Pancreas (tissue), 10 donors: ENCODE results near the gene GLRX2. TPM values are rescaled to one million over a fixed set of nuclear protein-coding genes. Genes with fewer than 3 reads are reported as not detected.
A peak's percentile ranks its signal among the peaks of the same experiment; 100 is the strongest.

ENCODE experiments used
- ATAC-seq, 4 donors: fragments of 200-7000 bp; cut with Tn5 transposase; one replicate each; pipeline versions ENCODE4 v1.8.0 to v1.9.1; 2020; ENCODE audit warnings: mild to moderate bottlenecking in 4 of 4, moderate library complexity in 4 of 4
- DNase-seq, 6 donors: peaks; one replicate each; pipeline ENCODE4 v3.0.0-alpha.2; 2020
- FAIRE-seq: peaks from 2 replicates; lab custom pipeline; 2012; peaks lifted over from hg19 to GRCh38; lab: Jason Lieb, UNC
- H3K27ac ChIP-seq, 4 donors: fragments of 200-600 bp; sonication (generic); 1 replicate in 3 of 4; 2 replicates in 1 of 4; pipeline versions ENCODE4 v1.5.0 to v1.8.0; 2020
- H3K27me3 ChIP-seq, 4 donors: fragments of 200-600 bp; one replicate each; pipeline ENCODE4 v1.8.0; 2021
- H3K36me3 ChIP-seq, 3 donors: fragments of 200-600 bp; sonication (generic) in 1 of 3; one replicate each; pipeline versions ENCODE4 v1.5.0 to v1.8.0; 2020 to 2021
- H3K4me1 ChIP-seq, 3 donors: fragments of 200-600 bp; one replicate each; pipeline ENCODE4 v1.8.0; 2021
- H3K4me3 ChIP-seq, 4 donors: fragments of 200-600 bp; sonication (generic) in 2 of 4; one replicate each; pipeline versions ENCODE4 v1.5.0 to v1.8.0; 2020 to 2021
- H3K9me3 ChIP-seq, 4 donors: fragments of 200-600 bp; one replicate each; pipeline ENCODE4 v1.8.0; 2021
- WGBS, 2 donors: extraction: QIAGEN DNeasy Blood & Tissue Kit; methylation state at CpG; one replicate each; pipeline ENCODE4 v1.1.7; 2013; 5-methylcytosine and 5-hydroxymethylcytosine counted together
- intact Hi-C, 3 donors: fragments of 100-400 bp; cut with DNase I; formaldehyde crosslinking; loops; one replicate each; pipeline versions ENCODE4 v1.11.1 to v1.14.2; 2022
- polyA plus RNA-seq, 2 donors: library from polyadenylated mRNA; stranded (reverse); fragments of 200-250 nt; gene quantifications; one replicate each; pipeline ENCODE4 v1.2.3, GENCODE V29; 2013
- total RNA-seq, 6 donors: library from RNA; stranded (reverse); fragmentation: NEBNext Ultra II Directional in 4 of 6; extraction: Animal tissue kit (Norgen Biotek cat#: 25700) in 4 of 6; gene quantifications; one replicate each; pipeline versions ENCODE4 v1.2.1 to v1.2.4, GENCODE V29; 2021 to 2023
- TF ChIP-seq, protein P1 (sequence below), 4 donors: fragments of 200-600 bp; sonication (generic) in 3 of 4; IDR thresholded peaks; one replicate each; pipeline versions ENCODE4 v1.5.0 to v1.8.0; 2021; ENCODE audit warnings: antibody characterized with exemption in 4 of 4
- donor health status: healthy with polysubstance abuse.
- donor health status: DM: no; HTN: no; CAD: no; lungs with moderate emphysema.
- donor health status: DM: no; HTN: no; CAD: no.
- donor health status: control.
- donor health status: control.
- donor health status: Bipolar disorder and iron deficiency.
- donor health status: DM: yes; HTN: yes; CAD: no.
- donor health status: DM: no; HTN: no; CAD: no.
- donor health status: DM: no; HTN: no; CAD: no.
- donor health status: DM: yes; HTN: yes; CAD: no.

GLRX2 gene
- total and polyA plus RNA-seq, 8 donors = 4.1 to 12.9 (median 6.3) TPM

DNA sequence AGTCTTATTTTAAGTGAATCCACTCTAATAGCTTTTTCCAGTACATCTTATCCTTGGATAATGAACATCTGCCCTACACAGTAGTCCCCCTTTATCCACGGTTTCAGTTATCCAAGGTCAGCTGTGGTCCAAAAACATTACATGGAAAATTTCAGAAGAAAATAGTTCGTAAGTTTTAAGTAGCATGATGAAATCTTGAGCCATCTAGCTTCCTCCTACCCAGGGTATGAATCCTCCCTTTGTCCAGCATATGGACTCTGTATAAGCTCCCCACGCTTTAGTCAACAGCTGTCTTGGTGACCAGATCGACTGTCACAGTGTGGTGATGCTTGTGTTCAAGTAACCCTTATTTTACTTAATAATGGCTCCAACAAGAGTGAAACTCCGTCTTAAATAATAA, 2.6 kb downstream of the GLRX2 start:
- ATAC-seq (no peak), FAIRE-seq (no peak)
- TF ChIP-seq, protein P1, sequence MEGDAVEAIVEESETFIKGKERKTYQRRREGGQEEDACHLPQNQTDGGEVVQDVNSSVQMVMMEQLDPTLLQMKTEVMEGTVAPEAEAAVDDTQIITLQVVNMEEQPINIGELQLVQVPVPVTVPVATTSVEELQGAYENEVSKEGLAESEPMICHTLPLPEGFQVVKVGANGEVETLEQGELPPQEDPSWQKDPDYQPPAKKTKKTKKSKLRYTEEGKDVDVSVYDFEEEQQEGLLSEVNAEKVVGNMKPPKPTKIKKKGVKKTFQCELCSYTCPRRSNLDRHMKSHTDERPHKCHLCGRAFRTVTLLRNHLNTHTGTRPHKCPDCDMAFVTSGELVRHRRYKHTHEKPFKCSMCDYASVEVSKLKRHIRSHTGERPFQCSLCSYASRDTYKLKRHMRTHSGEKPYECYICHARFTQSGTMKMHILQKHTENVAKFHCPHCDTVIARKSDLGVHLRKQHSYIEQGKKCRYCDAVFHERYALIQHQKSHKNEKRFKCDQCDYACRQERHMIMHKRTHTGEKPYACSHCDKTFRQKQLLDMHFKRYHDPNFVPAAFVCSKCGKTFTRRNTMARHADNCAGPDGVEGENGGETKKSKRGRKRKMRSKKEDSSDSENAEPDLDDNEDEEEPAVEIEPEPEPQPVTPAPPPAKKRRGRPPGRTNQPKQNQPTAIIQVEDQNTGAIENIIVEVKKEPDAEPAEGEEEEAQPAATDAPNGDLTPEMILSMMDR (IDR thresholded peaks at IDR 0.05) = no peak

DNA sequence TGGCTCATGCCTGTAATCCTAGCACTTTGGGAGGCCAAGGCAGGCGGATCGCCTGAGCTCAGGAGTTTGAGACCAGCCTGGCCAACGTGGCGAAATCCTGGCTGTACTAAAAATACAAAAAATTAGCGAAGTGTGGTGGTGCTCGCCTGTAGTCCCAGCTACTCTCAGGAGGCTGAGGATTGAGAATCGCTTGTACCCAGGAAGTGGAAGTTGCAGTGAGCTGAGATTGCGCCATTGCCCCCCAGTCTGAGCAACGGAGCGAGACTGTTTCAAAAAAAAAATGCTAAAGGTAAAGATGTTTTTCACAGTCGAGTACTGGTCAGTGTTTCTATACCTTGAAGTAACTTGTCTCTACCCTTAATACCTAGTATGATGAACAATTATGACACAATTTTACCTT, 11.1 kb downstream of the GLRX2 start:
- H3K4me1 ChIP-seq = no peaks in the 10 kb centered on the region
- no peak overlapping the region for H3K4me3 ChIP-seq
- H3K9me3 ChIP-seq = no peaks in the 10 kb centered on the region
- H3K27me3 ChIP-seq = no peaks in the 10 kb centered on the region
- FAIRE-seq = no peak
- TF ChIP-seq, protein P1 (IDR thresholded peaks at IDR 0.05) = no peak
- no peak for DNase-seq
- H3K27ac ChIP-seq = no peak overlapping the region
- H3K36me3 ChIP-seq = peaks cover 0 to 4% (median 3%) of the 10 kb centered on the region in 3 donors
- 95 to 98% methylated on average over 11 of the region's 11 CpGs for WGBS, 2 donors
- no peak for ATAC-seq
- intact Hi-C loops = no loop called here

More for the DNA sequence above, 2.6 kb downstream of the GLRX2 start:
- DNase-seq = no peak
- H3K9me3 ChIP-seq = no peaks in the 10 kb centered on the region
- H3K4me1 ChIP-seq = peaks cover 0 to 9% (median 5%) of the 10 kb centered on the region in 3 donors
- no peaks in the 10 kb centered on the region for H3K27me3 ChIP-seq
- H3K4me3 ChIP-seq = no peak overlapping the region
- intact Hi-C loops = loop anchor here in 1 of 3 donors (5.0 kb wide), 1 partner anchor 45 kb away; the partner anchor contains the start of genes RO60 and UCHL5
- no peak overlapping the region for H3K27ac ChIP-seq
- 84 to 88% methylated on average over 5 of the region's 5 CpGs for WGBS, 2 donors
- no peaks in the 10 kb centered on the region for H3K36me3 ChIP-seq

DNA sequence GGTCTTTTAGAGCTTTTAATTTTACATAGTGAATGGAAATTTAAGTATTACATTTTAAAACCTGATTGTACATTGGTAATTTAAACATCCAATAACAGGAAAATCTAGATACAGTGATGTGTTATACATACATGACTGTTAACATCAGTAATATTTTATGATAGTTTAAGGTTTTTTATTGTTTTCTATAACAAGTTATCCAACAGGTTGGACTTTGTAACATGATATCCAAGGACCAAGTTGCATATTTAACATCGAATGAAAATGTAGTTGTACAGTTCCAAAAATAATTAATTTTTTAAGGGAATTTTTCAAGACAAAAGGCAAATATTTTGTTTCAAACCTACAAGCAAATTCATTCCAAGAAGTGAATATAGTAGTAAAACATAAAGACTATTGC, 14.3 kb downstream of the GLRX2 start:
- Histone ChIP-seq H3K36me3 (peaks cover 0 to 2% (median 0%) of the 10 kb centered on the region in 3 donors), H3K27me3 (no peaks in the 10 kb centered on the region), H3K27ac (no peak overlapping the region), H3K4me3 (no peak overlapping the region), H3K9me3 (no peaks in the 10 kb centered on the region), H3K4me1 (no peaks in the 10 kb centered on the region)
- TF ChIP-seq, protein P1 (IDR thresholded peaks at IDR 0.05) = no peak
- intact Hi-C loops = no loop called here
- no peak for ATAC-seq
- WGBS, 2 donors = 36 to 37% methylated on average over 1 of the region's 1 CpG
- no peak for DNase-seq
- FAIRE-seq = no peak

DNA sequence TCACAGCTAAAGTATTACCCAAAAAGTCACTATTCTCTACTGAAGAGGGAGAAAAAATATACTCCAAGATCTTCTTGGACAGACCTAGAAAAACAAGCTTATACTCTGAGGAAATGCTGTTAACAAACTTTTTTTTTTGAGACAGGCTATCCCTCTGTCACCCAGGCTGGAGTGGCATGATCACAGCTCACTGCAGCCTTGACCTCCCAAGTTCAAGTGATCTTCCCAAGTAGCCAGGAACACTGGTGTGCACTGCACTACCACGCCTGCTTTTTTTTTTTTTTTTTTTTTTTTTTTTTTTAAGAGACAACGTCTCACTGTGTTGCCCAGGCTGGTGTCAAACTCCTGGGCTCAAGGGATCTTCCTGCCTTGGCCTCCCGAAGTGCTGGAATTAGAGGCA, 17.3 kb downstream of the GLRX2 start:
- no peak for ATAC-seq
- FAIRE-seq = no peak
- peaks cover 0 to 21% (median 2%) of the 10 kb centered on the region in 3 donors for H3K36me3 ChIP-seq
- no peak for DNase-seq
- TF ChIP-seq, protein P1 (IDR thresholded peaks at IDR 0.05) = no peak
- no peaks in the 10 kb centered on the region for H3K9me3 ChIP-seq
- no peak overlapping the region for H3K4me3 ChIP-seq
- H3K4me1 ChIP-seq = no peaks in the 10 kb centered on the region
- no peaks in the 10 kb centered on the region for H3K27me3 ChIP-seq
- no peak overlapping the region for H3K27ac ChIP-seq
- intact Hi-C loops = no loop called here
- WGBS, 2 donors = 57 to 59% methylated on average over 3 of the region's 3 CpGs

DNA sequence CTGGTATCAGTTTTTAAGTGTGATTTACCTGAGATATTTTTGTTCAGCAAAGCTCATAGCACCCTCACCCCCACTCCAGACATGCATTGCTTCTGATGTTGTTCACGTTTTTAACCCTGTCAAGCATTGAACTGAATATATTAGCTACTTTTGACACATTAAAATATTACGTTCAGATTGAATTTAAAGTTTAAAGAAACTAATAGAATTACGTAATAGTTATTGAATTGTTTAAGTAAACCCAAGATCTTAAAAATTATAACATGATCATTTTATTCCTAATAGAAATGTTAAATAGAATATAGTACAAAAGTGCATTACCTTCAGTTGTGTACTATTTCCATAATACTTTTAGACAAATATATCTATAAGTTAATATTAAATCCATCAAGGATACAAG, 18.9 kb downstream of the GLRX2 start:
- no peaks in the 10 kb centered on the region for H3K4me1 ChIP-seq
- FAIRE-seq (peak; percentile 83), ATAC-seq (no peak), DNase-seq (no peak)
- TF ChIP-seq, protein P1 (IDR thresholded peaks at IDR 0.05) = no peak
- peaks cover 0 to 32% (median 9%) of the 10 kb centered on the region in 3 donors for H3K36me3 ChIP-seq
- no peak overlapping the region for H3K27ac ChIP-seq
- H3K4me3 ChIP-seq = no peak overlapping the region
- intact Hi-C loops = no loop called here
- 79 to 89% methylated on average over 3 of the region's 3 CpGs for WGBS, 2 donors
- no peaks in the 10 kb centered on the region for H3K27me3 ChIP-seq
- H3K9me3 ChIP-seq = no peaks in the 10 kb centered on the region
